Suppressor macrophage (primary cell): ENCODE measurements around the gene SHE.
"Not testable (repeated sequence)": the region's sequence is repeated elsewhere in the genome, so short reads cannot be mapped to it uniquely, and the experiment has no call there.

Experiments
- DNase-seq, 4 experiments: peaks; one replicate each; pipeline ENCODE4 v3.0.0-alpha.2; 2020 to 2022

The SHE gene

DNA sequence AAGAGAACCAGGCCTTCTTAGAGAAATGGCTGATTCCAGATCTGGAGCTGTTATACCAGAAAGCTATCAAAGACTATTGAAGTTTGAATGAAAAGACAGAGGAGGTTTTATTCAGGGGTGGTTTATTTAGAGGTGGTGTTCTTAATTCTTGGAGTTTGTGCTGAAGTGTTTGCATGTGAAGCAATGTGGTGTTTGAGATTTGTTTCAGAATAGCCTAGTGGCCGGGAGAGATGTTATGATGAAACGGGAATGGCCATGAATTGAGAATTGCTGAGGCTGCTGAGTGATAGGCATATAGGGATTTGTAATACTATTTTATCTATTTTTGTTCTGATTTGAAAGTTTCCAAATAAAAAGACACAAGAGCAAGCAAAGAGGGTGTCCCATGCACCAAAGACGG lies 10.5 kb upstream of the SHE start:
- no peak for DNase-seq

DNA sequence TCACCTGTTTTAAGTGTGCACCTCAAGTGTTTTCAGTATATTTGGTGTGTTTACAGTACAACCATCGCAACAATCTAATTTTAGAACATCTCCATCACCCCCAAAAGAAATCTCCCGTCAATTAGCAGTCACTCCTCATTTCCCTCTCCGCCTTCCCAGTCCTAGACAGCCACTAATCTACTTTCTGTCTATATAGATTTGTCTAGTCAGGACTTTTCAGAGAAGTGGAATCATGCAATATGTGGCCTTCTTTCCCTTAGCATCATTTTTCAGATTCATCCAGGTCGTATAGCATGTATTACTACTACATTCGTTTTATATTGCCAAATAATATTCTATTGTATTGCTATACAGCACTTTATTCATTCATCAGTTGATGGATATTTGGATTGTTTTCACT lies 1.7 kb upstream of the SHE start:
- DNase-seq, result no peak

DNA sequence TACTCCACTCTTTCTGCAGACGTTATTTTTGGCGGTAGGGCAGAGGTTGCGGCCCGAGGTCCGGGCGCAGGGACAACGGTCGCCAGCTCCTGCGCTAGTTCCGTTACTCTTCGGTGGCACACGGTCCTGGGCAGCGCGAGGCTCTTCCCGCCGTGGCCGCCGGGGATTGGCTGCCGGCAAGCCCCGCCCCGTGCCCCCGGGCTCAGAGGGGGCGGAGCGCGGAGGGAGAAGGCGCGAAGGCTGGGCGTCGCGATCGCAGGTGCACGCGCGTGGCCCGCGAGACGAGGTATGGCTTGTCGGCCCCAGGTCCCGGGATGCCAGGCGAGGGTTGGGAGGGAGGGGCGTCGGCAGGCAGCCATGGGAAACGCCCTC lies 518 bp upstream of the SHE start:
- DNase-seq, result peak in 1 of 4 experiments; percentile 19

- DNase-seq, result peak in 3 of 4 experiments; percentile 16 to 48 (median 41)
These were observed 668 bp downstream of the SHE start for GRCh38 chr1:154501423-154502065.

DNA sequence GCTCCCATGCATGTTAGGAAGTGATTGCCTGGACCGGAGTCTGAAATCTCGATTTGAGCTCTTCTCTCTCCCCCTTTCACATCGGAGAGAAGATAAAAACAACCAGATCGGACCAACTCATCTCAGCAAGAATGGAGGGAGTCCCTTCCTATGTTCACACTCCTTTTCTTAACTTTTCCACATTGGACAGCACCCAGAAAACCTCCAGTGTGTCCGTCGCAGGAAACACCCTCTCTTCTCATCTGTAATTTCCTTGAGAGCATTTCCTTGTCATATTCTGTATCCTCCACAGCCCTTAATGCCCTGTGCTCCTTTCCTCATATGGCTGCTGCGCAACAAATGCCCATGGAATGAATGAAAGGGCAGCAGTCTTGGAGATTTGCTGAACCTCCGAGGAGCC lies 1.7 kb downstream of the SHE start:
- no peak for DNase-seq

- DNase-seq, result no peak
These were observed 2.8 kb downstream of the SHE start for GRCh38 chr1:154499446-154499845.

GRCh38 chr1:154497026-154497806 lies 5.0 kb downstream of the SHE start:
- peak in 3 of 4 experiments; percentile 20 to 36 (median 27) for DNase-seq

GRCh38 chr1:154496383-154496782 lies 5.8 kb downstream of the SHE start:
- DNase-seq, result no peak

DNA sequence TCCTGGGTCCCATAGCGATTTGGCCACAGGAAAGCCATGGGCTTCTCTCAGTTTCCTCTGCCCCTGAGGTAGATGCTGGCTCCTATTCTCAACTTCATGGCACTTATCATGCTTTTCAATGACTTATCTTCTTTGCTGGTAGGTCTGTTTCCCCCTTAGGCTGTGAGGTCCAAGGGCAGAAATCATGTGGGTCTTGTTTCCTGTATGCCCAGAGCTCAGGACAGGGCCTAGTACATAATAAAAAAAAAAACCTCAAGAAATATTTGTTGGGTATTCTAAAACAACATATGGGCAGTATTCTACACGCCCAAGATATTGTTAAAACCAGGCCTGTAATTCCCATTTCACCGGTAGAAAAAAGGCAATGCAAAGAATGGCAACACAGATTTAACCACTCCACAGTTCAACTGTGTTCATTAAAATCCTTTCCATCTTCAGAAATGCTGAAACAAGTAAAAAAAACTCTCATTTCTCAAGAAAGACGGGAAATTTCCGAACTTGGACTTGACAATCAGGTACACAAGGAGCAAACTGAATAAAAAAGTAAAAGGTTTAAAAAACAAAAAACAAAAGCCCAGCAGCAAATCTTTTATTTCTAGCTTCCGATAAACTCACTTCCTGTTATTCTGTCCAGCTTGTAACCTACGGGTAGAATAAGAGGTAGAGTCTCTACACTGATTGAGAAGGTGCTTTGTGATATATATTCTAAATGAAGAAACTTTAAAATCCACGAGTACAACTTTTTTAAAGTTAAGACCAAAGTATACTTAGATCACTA lies 6.5 kb downstream of the SHE start:
- peak in 1 of 4 experiments; percentile 32 for DNase-seq

DNA sequence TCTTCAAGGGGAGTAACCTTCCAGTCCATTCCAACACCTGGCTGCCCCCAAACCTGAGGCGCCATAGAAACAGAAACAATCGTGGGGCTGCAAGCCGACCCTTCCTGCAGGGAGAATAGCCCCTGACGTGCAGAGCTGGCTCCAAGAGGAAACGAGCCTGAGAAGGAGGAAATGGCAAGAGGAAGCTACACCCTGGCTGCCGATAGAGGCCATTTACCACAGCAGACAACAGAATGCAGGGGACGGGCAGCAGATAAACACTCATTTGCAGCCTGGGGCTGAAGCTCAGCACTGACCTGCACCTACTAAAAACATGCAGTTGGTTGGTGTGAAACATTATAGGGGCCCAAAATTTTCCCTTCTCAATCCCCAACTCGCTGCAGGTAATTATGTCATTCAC lies 8.9 kb downstream of the SHE start:
- peak; percentile 63 to 87 (median 80) for DNase-seq

DNA sequence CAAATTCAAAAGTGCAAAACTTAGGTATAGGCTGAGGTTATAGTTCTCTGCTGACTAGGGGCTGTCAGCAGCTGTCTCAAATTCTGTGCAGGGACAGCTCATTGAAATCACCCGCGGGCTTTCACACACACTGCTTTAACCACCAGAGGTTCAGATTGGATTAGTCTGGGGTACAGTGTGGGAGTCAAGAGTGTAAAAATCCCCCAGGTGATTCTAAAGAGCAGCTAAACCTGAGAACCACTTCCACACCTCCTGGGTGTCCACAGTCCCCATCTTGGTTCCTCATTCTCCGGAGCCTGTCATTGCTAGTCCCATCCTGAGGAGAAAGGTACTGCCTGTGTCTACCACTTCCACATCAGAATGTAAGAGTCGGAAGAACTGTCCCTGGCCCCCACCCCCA lies 10.1 kb downstream of the SHE start:
- DNase-seq, result no peak

DNA sequence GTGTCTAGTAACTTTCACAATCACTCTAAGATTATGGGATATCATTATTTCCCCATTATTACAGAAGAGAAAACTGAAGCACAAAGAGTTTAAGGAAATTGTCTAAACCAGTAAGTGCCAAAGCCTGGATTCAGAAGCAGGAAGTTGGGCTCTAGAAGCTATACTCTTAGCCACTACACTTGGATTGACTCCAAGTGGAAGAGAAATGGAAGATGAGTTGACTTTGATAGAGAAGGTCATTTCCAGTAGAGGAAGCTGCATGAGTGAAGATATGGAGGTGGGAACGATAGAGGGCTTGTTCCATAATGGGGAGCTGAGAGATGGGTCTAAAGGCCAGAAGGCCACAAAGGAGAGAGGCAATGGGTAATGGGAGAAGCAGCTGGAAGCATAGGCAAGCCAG lies 11.9 kb downstream of the SHE start:
- peak; percentile 65 to 89 (median 78) for DNase-seq

DNA sequence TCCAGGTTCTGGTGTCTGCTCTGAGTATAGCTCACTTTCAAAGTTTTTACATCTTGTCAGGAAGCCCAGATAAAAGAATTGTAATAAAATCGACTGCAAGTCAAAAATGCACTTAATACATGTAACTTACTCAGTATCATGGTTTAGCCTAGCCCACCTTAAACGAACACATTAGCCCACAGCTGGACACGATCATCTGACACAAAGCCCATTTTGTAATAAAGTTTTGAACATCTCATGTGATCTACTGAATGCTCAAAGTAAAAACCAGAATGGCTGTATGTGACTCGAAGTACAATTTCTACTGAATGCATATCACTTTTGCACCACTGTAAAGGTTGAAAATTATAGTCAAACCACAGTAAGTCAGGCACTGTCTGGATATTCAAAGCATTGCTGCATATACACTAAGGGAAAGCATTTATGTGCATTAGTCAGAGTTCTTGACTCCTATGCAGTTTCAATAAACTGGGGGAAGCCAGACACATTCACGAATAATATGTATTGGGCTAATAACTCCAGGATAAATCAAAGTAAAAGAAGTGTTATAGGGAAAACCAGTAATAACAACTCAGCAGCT lies 12.4 kb downstream of the SHE start:
- no peak for DNase-seq

GRCh38 chr1:154488922-154489321 lies 13.3 kb downstream of the SHE start:
- DNase-seq, result no peak

DNA sequence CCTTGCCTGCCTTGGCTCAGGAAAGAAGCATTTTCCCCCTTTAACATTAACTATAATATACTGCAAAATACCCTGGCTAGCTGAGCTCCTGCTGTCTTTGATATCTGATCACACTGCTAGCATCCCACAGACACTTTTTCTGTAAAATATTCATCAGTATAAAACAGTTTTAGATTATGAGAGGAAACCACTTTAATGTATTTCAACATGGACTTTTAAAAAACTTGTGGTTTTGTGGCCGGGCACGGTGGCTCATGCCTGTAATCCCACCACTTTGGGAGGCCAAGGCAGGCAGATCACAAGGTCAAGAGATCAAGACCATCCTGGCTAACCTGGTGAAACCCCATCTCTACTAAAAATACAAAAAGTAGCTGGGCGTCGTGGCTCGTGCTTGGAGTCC lies 15.5 kb downstream of the SHE start:
- not testable (repeated sequence) for DNase-seq

GRCh38 chr1:154485910-154486496 lies 16.2 kb downstream of the SHE start:
- no peak for DNase-seq

DNA sequence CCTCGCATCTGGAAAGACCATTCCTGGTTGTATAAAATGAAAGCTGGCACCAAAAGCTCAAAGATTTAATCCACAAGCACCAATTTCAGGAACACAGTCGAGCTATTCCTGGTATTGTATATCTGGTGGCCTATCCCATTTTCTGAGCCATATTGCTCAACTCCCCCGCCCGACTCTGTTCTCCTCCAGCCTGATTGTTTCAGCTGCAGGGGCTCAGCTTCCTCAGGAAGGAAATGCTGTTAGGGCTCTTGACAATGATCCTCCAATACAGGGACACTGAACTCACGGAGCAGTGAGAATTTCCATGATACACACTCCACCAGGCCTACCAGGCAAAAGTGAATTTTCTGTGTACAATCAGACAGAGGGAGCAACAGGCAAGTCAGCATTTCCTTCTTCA lies 17.1 kb downstream of the SHE start:
- DNase-seq, result peak in 3 of 4 experiments; percentile 55 to 59 (median 58)

DNA sequence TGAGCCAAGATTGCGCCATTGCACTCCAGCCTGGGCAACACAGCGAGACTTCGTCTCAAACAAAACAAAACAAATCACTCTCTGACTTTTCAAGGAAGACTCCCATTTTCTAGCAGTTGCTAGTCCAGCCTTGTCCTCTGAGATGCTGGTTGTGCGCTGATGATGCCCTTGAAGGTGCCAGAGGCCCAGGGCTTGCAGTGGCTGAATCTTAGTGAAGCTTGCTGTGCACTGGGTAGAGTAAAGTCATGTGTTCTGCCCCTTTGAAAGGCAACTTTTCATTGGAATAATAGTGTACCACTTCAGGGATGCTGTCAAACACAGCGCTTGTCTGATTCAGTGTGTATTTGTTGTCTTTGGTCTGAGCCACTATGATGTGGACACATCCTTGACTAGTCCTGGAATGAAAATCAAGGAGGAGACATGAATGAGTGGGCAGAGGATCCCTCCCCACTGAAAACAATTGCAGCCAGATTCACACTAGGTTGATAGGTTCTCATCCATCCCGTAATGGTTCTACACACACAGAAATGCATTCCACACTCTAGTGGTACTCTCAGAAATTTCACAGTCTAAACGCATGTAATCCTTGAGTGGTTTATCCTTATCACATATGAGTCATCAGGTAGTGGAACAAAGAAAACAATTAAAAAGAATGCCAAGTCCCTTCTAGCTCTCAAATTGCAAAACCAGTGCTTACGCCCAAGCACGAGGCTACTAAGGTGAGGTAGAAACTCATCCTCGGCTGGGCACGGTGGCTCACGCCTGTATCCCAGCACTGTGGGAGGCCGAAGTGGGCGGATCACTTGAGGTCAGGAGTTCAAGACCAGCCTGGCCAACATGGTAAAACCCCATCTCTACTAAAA lies 18.0 kb downstream of the SHE start:
- DNase-seq, result no peak

- DNase-seq, result peak; percentile 53 to 71 (median 64)
These were observed 21.2 kb downstream of the SHE start for GRCh38 chr1:154481053-154481452.

- DNase-seq, result peak; percentile 84 to 95 (median 90)
These were observed 22.3 kb downstream of the SHE start for GRCh38 chr1:154479764-154480421.

DNA sequence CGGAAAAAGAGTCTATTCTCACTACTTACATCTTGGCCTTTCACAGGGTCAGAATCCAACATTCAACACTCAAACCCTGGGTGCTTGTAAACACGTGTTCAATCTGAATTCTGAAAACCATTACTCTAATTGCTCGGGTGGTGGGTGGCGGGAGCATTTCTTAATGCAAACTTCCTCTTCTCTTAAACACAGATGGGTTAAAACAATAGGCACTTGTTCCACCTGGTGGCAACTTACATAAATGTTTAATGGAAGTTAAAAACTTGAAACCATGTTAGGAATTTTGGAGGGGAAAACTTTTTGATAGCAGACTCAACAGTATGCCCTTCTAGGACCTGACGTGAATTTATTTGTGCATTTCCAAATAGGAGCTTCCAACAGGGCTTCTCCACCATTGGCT lies 23.6 kb downstream of the SHE start:
- peak; percentile 75 to 87 (median 80) for DNase-seq
